GM12878 (cell line): Measurements from ENCODE around the gene C16orf90. TPM values are rescaled to one million over a fixed set of nuclear protein-coding genes. Genes with fewer than 3 reads are reported as not detected.

Experiments used
- ATAC-seq: fragments of 200-7000 bp; cut with Tn5 transposase; 3 replicates; pipeline ENCODE4 v1.9.1; 2020; ENCODE audit warnings: mild to moderate bottlenecking, moderate library complexity
- BruUV-seq: library from RNA; stranded (reverse); fragments of 400-500 nt; replicated peaks from 2 replicates; lab custom pipeline; 2021; lab: Mats Ljungman, UMichigan
- CTCF ChIA-PET: fragments of 300-600 bp; sonication (Branson Sonifier 250); formaldehyde crosslinking; extraction: SDS; loops from one replicate; lab custom pipeline; 2021; ENCODE audit warnings: inconsistent platforms; lab: Yijun Ruan, JAX
- POLR2A ChIA-PET: fragments of 350-600 bp; formaldehyde crosslinking; extraction: SDS; loops from one replicate; lab custom pipeline; 2021; ENCODE audit warnings: inconsistent platforms; lab: Charles Lee
- RAD21 ChIA-PET: fragments of 300-600 bp; sonication (Branson Sonifier 250); formaldehyde crosslinking; loops from one replicate; lab custom pipeline; 2023; ENCODE audit warnings: antibody characterized with exemption; ENCODE audit not compliant: unreplicated experiment; lab: Charles Lee
- SMC1A ChIA-PET: fragments of 300-600 bp; sonication (Branson Sonifier 250); formaldehyde crosslinking; loops from one replicate; lab custom pipeline; 2023; ENCODE audit not compliant: unreplicated experiment, uncharacterized antibody; lab: Charles Lee
- DNase-seq: peaks from one replicate; pipeline ENCODE4 v3.0.0-alpha.2; 2011; ENCODE audit warnings: low read depth, low spot score
- FAIRE-seq: peaks from 3 replicates; lab custom pipeline; 2011; peaks lifted over from hg19 to GRCh38; lab: Jason Lieb, UNC
- H2AFZ ChIP-seq: 2 replicates; pipeline ENCODE4 v1.6.0; 2011; ENCODE audit warnings: low read depth, low read length, control low read depth; ENCODE audit not compliant: control insufficient read depth
- H3K27ac ChIP-seq: 2 replicates; pipeline ENCODE4 v1.5.1; 2011; ENCODE audit warnings: control low read depth; ENCODE audit not compliant: control insufficient read depth, insufficient read depth
- H3K27me3 ChIP-seq, 2 experiments: replicated peaks in 1 of 2; 2 replicates each; pipeline versions ENCODE4 v1.6.0 to v1.6.1; 2011; ENCODE audit warnings: low read length in 1 of 2; ENCODE audit not compliant: control insufficient read depth in 2 of 2, insufficient read depth in 2 of 2
- H3K36me3 ChIP-seq, 2 experiments: 2 replicates each; pipeline ENCODE4 v1.5.1; 2011; ENCODE audit warnings: low read length in 1 of 2; ENCODE audit not compliant: control insufficient read depth in 2 of 2, insufficient read depth in 2 of 2
- H3K4me1 ChIP-seq: 2 replicates; pipeline ENCODE4 v1.6.1; 2011; ENCODE audit warnings: mild to moderate bottlenecking, low read length, moderate library complexity, mixed read lengths; ENCODE audit not compliant: control insufficient read depth, insufficient read depth
- H3K4me2 ChIP-seq: 2 replicates; pipeline ENCODE4 v1.6.0; 2011; ENCODE audit warnings: control low read depth; ENCODE audit not compliant: control insufficient read depth, insufficient read depth
- H3K4me3 ChIP-seq: fragments of 200-600 bp; sonication (generic); 2 replicates; pipeline ENCODE4 v1.5.1; 2016
- H3K79me2 ChIP-seq: 2 replicates; pipeline ENCODE4 v1.6.0; 2011; ENCODE audit warnings: low read length; ENCODE audit not compliant: control insufficient read depth, insufficient read depth
- H3K9ac ChIP-seq: 2 replicates; pipeline ENCODE4 v1.8.0; 2011; ENCODE audit warnings: low read length, control low read depth, mixed read lengths; ENCODE audit not compliant: control insufficient read depth, insufficient read depth
- H3K9me3 ChIP-seq: replicated peaks from 3 replicates; pipeline ENCODE4 v1.5.1; 2011; ENCODE audit warnings: mild to moderate bottlenecking, low read length; ENCODE audit not compliant: control insufficient read depth, insufficient read depth
- H4K20me1 ChIP-seq: 2 replicates; pipeline ENCODE4 v1.6.0; 2011; ENCODE audit not compliant: control insufficient read depth, insufficient read depth
- E4F1 ChIP-seq: fragments of 450-650 bp; IDR thresholded peaks from 2 replicates; pipeline ENCODE4 v1.6.1; 2018; ENCODE audit warnings: borderline replicate concordance, mild to moderate bottlenecking; ENCODE audit not compliant: partially characterized antibody
- NFXL1 ChIP-seq: fragments of 450-650 bp; IDR thresholded peaks from 2 replicates; pipeline ENCODE4 v1.6.1; 2017; ENCODE audit warnings: antibody characterized with exemption, mild to moderate bottlenecking, borderline replicate concordance
- PAX5 ChIP-seq: IDR thresholded peaks from 2 replicates; pipeline ENCODE4 v1.6.1; 2011; ENCODE audit warnings: low read depth, low read length, borderline replicate concordance
- RUNX3 ChIP-seq: IDR thresholded peaks from 2 replicates; pipeline ENCODE4 v1.6.1; 2012; ENCODE audit warnings: low read length, inconsistent platforms
- WGBS: methylation state at CpG from one replicate; pipeline ENCODE4 v1.1.6; 2016; ENCODE audit warnings: low lambda C conversion rate; ENCODE audit not compliant: insufficient replicate concordance, insufficient coverage; ENCODE audit errors: missing lambda C conversion rate; 5-methylcytosine and 5-hydroxymethylcytosine counted together
- in situ Hi-C: fragments of 300-500 bp; cut with MboI; formaldehyde crosslinking; loops from 9 replicates; pipeline ENCODE4 v1.14.3; 2018; ENCODE audit warnings: mixed read lengths
- intact Hi-C: fragments of 100-400 bp; cut with micrococcal nuclease; formaldehyde crosslinking; loops from one replicate; pipeline ENCODE4 v1.14.2; 2022; ENCODE audit not compliant: unreplicated experiment
- polyA plus RNA-seq, 11 experiments: library from polyadenylated mRNA; depleted of rRNA in 4 of 11; unstranded in 6 of 11; stranded (reverse) in 5 of 11; fragments of >200 nt; fragmentation: Nextera tagmentation in 4 of 11; fragmentation: Illumina TruSeq in 1 of 11; extraction: Ambion mirVana in 4 of 11; extraction: Trizol in 1 of 11; gene quantifications; 1 replicate in 1 of 11; 2 replicates in 10 of 11; pipeline versions ENCODE4 v1.2.1 to v1.2.3, GENCODE V29; 2011 to 2016; ENCODE audit warnings: inconsistent platforms in 2 of 11, missing spikeins in 2 of 11, low read depth in 1 of 11
- total RNA-seq, 4 experiments: library from RNA; depleted of rRNA in 3 of 4; stranded (reverse); fragments of >200 nt in 3 of 4; fragmentation: Illumina TruSeq in 1 of 4; extraction: Trizol in 1 of 4; gene quantifications; 2 replicates each; pipeline versions ENCODE4 v1.2.1 to v1.2.3, GENCODE V29; 2013 to 2021

C16orf90 gene
- total and polyA plus RNA-seq, 10 of the 15 experiments (the other 5 are each of a cell fraction or from before 2014, with no cell fraction given) = not detected

GRCh38 chr16:3487521-3488410 is 7.5 kb downstream of the C16orf90 start:
- H3K4me2 ChIP-seq = no peak overlapping the region
- FAIRE-seq (no peak), DNase-seq (no peak), ATAC-seq (peak; percentile 19; the same call in 1 of the 3 replicates)
- H3K4me1 ChIP-seq = no peaks in the 10 kb centered on the region
- H3K9ac ChIP-seq = no peak overlapping the region
- H3K27me3 ChIP-seq = no peaks in the 10 kb centered on the region
- BruUV-seq = no TSS peak
- POLR2A ChIA-PET = no interaction called here
- SMC1A ChIA-PET = no interaction called here
- WGBS = 91% methylated on average over 24 of the region's 24 CpGs
- no peak overlapping the region for H3K27ac ChIP-seq
- no peaks in the 10 kb centered on the region for H4K20me1 ChIP-seq
- H3K9me3 ChIP-seq = no peaks in the 10 kb centered on the region
- H3K4me3 ChIP-seq = no peak overlapping the region
- peaks cover 0 to 31% of the 10 kb centered on the region in 2 experiments; a peak in 2 of 4 replicates for H3K36me3 ChIP-seq
- TF ChIP-seq NFXL1 = no peak
- peak; percentile 35; the same call in 1 of the 2 replicates for TF ChIP-seq RUNX3
- RAD21 ChIA-PET = no interaction called here
- CTCF ChIA-PET = no interaction called here
- intact Hi-C loops (no loop called here), in situ Hi-C loops (no loop called here)
- H2AFZ ChIP-seq = no peak overlapping the region
- H3K79me2 ChIP-seq = no peaks in the 10 kb centered on the region

GRCh38 chr16:3486506-3487215 is 8.6 kb downstream of the C16orf90 start:
- no peaks in the 10 kb centered on the region for H4K20me1 ChIP-seq
- FAIRE-seq = no peak
- no peak for ATAC-seq
- in situ Hi-C loops = no loop called here
- no peak overlapping the region for H3K4me3 ChIP-seq
- H3K27ac ChIP-seq = no peak overlapping the region
- H2AFZ ChIP-seq = no peak overlapping the region
- no peak overlapping the region for H3K4me2 ChIP-seq
- SMC1A ChIA-PET = no interaction called here
- no peaks in the 10 kb centered on the region for H3K27me3 ChIP-seq
- TF ChIP-seq PAX5 = no peak
- no peak for TF ChIP-seq E4F1
- H3K36me3 ChIP-seq = peaks cover 0 to 37% of the 10 kb centered on the region in 2 experiments; a peak in 3 of 4 replicates
- POLR2A ChIA-PET = no interaction called here
- RAD21 ChIA-PET = no interaction called here
- intact Hi-C loops = no loop called here
- DNase-seq = no peak
- H3K9me3 ChIP-seq = no peaks in the 10 kb centered on the region
- BruUV-seq = no TSS peak
- no peaks in the 10 kb centered on the region for H3K79me2 ChIP-seq
- no peaks in the 10 kb centered on the region for H3K4me1 ChIP-seq
- WGBS = 96% methylated on average over 24 of the region's 24 CpGs
- H3K9ac ChIP-seq = no peak overlapping the region
- CTCF ChIA-PET = no interaction called here
